Measurements from ENCODE around the gene PHKA1.

PHKA1 gene

DNA sequence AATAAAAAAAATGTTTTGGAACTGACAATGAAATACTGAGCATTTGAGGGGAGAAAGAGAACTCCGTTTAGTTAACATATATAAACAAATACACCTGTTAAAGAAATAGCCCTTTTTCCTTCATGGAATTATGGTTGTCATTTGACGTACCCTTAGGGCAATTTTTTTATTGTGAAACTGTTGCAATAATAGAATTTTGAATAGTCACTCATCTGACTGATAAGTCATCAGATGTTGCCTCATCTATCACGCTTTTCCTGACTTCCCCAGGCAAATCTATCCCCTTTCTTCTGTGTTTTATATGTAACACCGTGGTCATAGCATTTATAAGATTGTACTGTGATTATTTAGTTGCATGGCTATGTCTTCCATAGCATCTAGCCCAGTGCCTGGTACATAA lies 72.5 kb downstream of the PHKA1 start:
- no peak overlapping the region for H3K4me2 ChIP-seq
- no peak overlapping the region for H3K9ac ChIP-seq
- no peaks in the 10 kb centered on the region for H4K20me1 ChIP-seq
- H3K27ac ChIP-seq, result no peak overlapping the region
- H3K4me1 ChIP-seq, result peaks cover 0 to 7% (median 0%) of the 10 kb centered on the region in 10 experiments; a peak in 1 of 20 replicates
- no peaks in the 10 kb centered on the region for H3K9me3 ChIP-seq (replicated peaks in 1 of 11)
- H3K27me3 ChIP-seq, result peaks cover 76 to 99% (median 90%) of the 10 kb centered on the region in 11 experiments
- TF ChIP-seq Cebpa-rat (IDR thresholded peaks at IDR 0.05), result no peak
- H3K36me3 ChIP-seq, result no peaks in the 10 kb centered on the region
- H3K4me3 ChIP-seq, result no peak overlapping the region

DNA sequence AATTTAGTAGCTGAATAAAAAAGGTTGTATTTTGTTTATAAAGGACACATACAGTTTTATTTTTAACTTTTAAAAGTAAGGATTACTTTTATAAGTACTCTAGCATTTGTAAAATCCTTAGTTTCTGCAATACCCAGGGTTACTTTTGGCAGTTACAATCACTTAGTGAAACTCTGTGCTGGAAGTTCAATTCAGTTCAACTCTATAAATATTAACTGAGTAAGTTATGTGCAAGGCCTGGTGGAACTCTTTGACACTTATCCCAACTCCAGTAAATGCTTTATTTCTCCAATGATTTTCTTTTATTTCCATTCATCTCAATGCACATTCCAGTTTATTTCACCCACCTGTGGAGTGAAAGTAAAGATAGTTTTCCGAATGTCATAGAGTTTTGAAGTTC lies 78.2 kb downstream of the PHKA1 start:
- no peak for TF ChIP-seq Cebpa-rat (IDR thresholded peaks at IDR 0.05)
- Histone ChIP-seq H3K9ac (no peak overlapping the region), H3K27ac (no peak overlapping the region), H3K4me3 (no peak overlapping the region), H3K9me3 (replicated peaks in 1 of 11) (no peaks in the 10 kb centered on the region; a peak in 1 of 22 replicates), H3K4me2 (no peak overlapping the region), H4K20me1 (no peaks in the 10 kb centered on the region), H3K4me1 (no peaks in the 10 kb centered on the region), H3K36me3 (no peaks in the 10 kb centered on the region), H3K27me3 (peaks cover 82 to 100% (median 91%) of the 10 kb centered on the region in 11 experiments)

GRCh38 chrX:72634331-72634730 lies 79.8 kb downstream of the PHKA1 start:
- Histone ChIP-seq H3K27me3 (peaks cover 85 to 100% (median 93%) of the 10 kb centered on the region in 11 experiments), H3K27ac (no peak overlapping the region), H4K20me1 (no peaks in the 10 kb centered on the region), H3K9me3 (replicated peaks in 1 of 11) (no peaks in the 10 kb centered on the region; a peak in 1 of 22 replicates), H3K36me3 (no peaks in the 10 kb centered on the region), H3K9ac (no peak overlapping the region), H3K4me2 (no peak overlapping the region), H3K4me3 (no peak overlapping the region), H3K4me1 (no peaks in the 10 kb centered on the region)
- no peak for TF ChIP-seq Cebpa-rat (IDR thresholded peaks at IDR 0.05)

DNA sequence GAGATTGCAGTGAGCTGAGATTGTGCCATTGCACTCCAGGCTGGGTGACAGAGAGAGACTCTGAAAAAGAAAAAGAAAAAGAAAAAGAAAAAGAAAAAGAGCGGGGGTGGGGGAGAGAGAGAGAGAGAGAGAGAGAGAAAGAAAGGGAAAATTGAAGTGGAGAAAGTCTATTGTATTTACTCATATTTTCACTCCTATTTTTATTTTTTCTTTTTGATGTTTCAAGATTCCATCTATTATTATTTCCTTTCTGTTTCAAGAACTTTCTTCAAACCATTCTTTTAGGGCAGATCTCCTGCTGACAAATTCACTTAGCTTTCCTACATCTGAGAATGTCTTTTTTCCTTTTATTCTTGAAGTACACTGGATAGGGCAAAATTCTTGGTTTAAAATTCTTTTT lies 83.9 kb downstream of the PHKA1 start:
- H3K9ac ChIP-seq, result no peak overlapping the region
- no peaks in the 10 kb centered on the region for H3K4me1 ChIP-seq
- no peak overlapping the region for H3K27ac ChIP-seq
- H3K36me3 ChIP-seq, result no peaks in the 10 kb centered on the region
- no peaks in the 10 kb centered on the region; a peak in 1 of 22 replicates for H3K9me3 ChIP-seq (replicated peaks in 1 of 11)
- H3K4me2 ChIP-seq, result no peak overlapping the region
- H4K20me1 ChIP-seq, result no peaks in the 10 kb centered on the region
- H3K27me3 ChIP-seq, result peaks cover 60 to 97% (median 81%) of the 10 kb centered on the region in 11 experiments
- no peak overlapping the region for H3K4me3 ChIP-seq
- TF ChIP-seq Cebpa-rat (IDR thresholded peaks at IDR 0.05), result no peak

- H4K20me1 ChIP-seq, result no peaks in the 10 kb centered on the region; a peak in 1 of 22 replicates
- H3K9ac ChIP-seq, result no peak overlapping the region
- no peak overlapping the region for H3K4me2 ChIP-seq
- H3K36me3 ChIP-seq, result no peaks in the 10 kb centered on the region
- TF ChIP-seq Cebpa-rat (IDR thresholded peaks at IDR 0.05), result no peak
- H3K4me1 ChIP-seq, result no peaks in the 10 kb centered on the region
- H3K9me3 ChIP-seq (replicated peaks in 1 of 11), result 0 out of 22 replicates have a peak, but pooled peaks cover 0 to 4% (median 0%) of the 10 kb centered on the region in 11 experiments
- H3K27me3 ChIP-seq, result peaks cover 67 to 97% (median 89%) of the 10 kb centered on the region in 11 experiments
- H3K27ac ChIP-seq, result no peak overlapping the region
- H3K4me3 ChIP-seq, result no peak overlapping the region
Observed at GRCh38 chrX:72624194-72624593, 89.9 kb downstream of the PHKA1 start.

GRCh38 chrX:72621625-72622485 lies 92.3 kb downstream of the PHKA1 start:
- no peak overlapping the region for H3K27ac ChIP-seq
- H4K20me1 ChIP-seq, result no peaks in the 10 kb centered on the region; a peak in 1 of 22 replicates
- no peak overlapping the region for H3K4me2 ChIP-seq
- H3K4me1 ChIP-seq, result no peaks in the 10 kb centered on the region
- 0 out of 22 replicates have a peak, but pooled peaks cover 0 to 4% (median 0%) of the 10 kb centered on the region in 11 experiments for H3K9me3 ChIP-seq (replicated peaks in 1 of 11)
- no peak overlapping the region for H3K9ac ChIP-seq
- H3K4me3 ChIP-seq, result no peak overlapping the region
- H3K36me3 ChIP-seq, result no peaks in the 10 kb centered on the region
- no peak for TF ChIP-seq Cebpa-rat (IDR thresholded peaks at IDR 0.05)
- H3K27me3 ChIP-seq, result peaks cover 84 to 100% (median 98%) of the 10 kb centered on the region in 11 experiments

- Histone ChIP-seq H3K27me3 (peaks cover 81 to 100% (median 98%) of the 10 kb centered on the region in 11 experiments), H3K36me3 (no peaks in the 10 kb centered on the region), H3K4me2 (no peak overlapping the region), H3K4me3 (no peak overlapping the region), H3K9ac (no peak overlapping the region), H3K4me1 (no peaks in the 10 kb centered on the region), H3K27ac (no peak overlapping the region), H4K20me1 (no peaks in the 10 kb centered on the region; a peak in 1 of 22 replicates), H3K9me3 (replicated peaks in 1 of 11) (peaks cover 0 to 4% (median 0%) of the 10 kb centered on the region in 11 experiments; a peak in 1 of 22 replicates)
- no peak for TF ChIP-seq Cebpa-rat (IDR thresholded peaks at IDR 0.05)
Observed at GRCh38 chrX:72621163-72621562, 92.9 kb downstream of the PHKA1 start.

DNA sequence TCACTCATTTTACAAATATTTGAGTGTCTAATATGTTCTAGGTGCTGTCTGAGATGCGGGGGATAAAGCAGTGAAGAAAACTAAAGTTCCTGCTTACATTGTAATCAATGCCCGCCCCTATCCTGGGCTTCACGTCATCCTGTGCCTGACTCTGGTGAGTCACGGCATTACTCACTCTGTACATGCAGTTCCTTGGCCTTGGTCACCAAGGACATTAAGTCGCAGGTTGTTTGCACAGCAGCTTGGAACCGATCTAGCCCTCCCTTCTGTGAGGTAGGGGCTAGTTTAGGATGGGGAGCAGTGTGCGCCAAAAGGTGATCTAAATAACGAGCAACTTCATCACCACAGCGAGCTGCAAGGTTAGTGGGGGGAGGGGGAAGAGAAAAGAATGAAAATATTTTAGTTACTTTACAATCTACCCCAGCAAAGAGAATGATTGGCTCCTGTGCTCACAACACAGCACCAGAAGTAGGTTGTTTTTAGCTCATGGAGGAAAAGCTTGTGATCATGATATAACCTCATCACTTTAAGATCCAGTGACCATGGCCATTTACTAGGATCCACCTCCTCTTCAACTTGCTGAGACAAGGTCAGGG lies 93.5 kb downstream of the PHKA1 start:
- TF ChIP-seq Cebpa-rat (IDR thresholded peaks at IDR 0.05), result no peak
- H3K27me3 ChIP-seq, result peaks cover 86 to 100% (median 98%) of the 10 kb centered on the region in 11 experiments
- H3K9ac ChIP-seq, result no peak overlapping the region
- H3K9me3 ChIP-seq (replicated peaks in 1 of 11), result peaks cover 0 to 4% (median 0%) of the 10 kb centered on the region in 11 experiments; a peak in 2 of 22 replicates
- H3K4me3 ChIP-seq, result no peak overlapping the region
- H3K36me3 ChIP-seq, result no peaks in the 10 kb centered on the region
- H3K27ac ChIP-seq, result no peak overlapping the region
- H3K4me1 ChIP-seq, result no peaks in the 10 kb centered on the region
- no peaks in the 10 kb centered on the region; a peak in 1 of 22 replicates for H4K20me1 ChIP-seq
- no peak overlapping the region for H3K4me2 ChIP-seq

- no peak for TF ChIP-seq Cebpa-rat (IDR thresholded peaks at IDR 0.05)
- H3K27ac ChIP-seq, result no peak overlapping the region
- no peak overlapping the region for H3K4me2 ChIP-seq
- no peak overlapping the region for H3K4me3 ChIP-seq
- no peaks in the 10 kb centered on the region for H3K36me3 ChIP-seq
- no peaks in the 10 kb centered on the region for H3K4me1 ChIP-seq
- H3K9ac ChIP-seq, result no peak overlapping the region
- no peaks in the 10 kb centered on the region for H4K20me1 ChIP-seq
- H3K27me3 ChIP-seq, result peaks cover 81 to 100% (median 99%) of the 10 kb centered on the region in 11 experiments
- no peaks in the 10 kb centered on the region for H3K9me3 ChIP-seq (replicated peaks in 1 of 11)
Observed at GRCh38 chrX:72609313-72609712, 104.8 kb downstream of the PHKA1 start.

All from BLaER1 treated with 17β-estradiol and CSF1 and Interleukin-3, amounts not matched to agents 10 nM and 100 nM (cell line).